ENCODE data around the gene SERPINB6. TPM values are rescaled to one million over a fixed set of nuclear protein-coding genes. Genes with fewer than 3 reads are reported as not detected.
A peak's percentile ranks its signal among the peaks of the same experiment; 100 is the strongest.
"Not testable (repeated sequence)": the region's sequence is repeated elsewhere in the genome, so short reads cannot be mapped to it uniquely, and the experiment has no call there.

SERPINB6 gene
- total RNA-seq, 6 experiments from 2014 or later: 27.0 to 48.5 (median 38.7) TPM

DNA sequence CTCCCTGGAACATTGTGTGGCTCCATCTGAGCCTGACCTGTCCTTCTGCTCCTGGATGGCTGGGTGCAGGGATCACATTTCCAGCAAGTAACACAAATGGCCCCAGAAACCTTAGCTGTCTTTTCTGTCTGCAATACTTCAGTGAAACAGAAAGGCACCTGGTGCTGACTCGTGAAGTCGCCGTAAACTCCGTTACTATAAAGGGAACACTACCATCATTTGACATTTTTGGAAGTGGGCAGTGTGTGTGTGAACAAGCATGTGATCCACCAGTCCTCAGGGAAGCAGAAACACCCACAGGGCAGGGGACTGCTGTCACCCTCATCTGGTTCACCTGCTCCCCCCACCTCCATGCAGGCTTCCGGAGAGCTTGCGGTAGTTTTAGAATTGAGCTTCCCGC lies 23.9 kb downstream of the SERPINB6 start:
- intact Hi-C loops (cut with DNase I): no loop called here
- 90% methylated on average over 3 of the region's 7 CpGs for WGBS (ENCODE audit: insufficient coverage, low coverage, low lambda C conversion rate, missing lambda C conversion rate)
- no peaks in the 10 kb centered on the region for H3K9me3 ChIP-seq
- no peaks in the 10 kb centered on the region for H3K27me3 ChIP-seq
- TF ChIP-seq, protein P1, sequence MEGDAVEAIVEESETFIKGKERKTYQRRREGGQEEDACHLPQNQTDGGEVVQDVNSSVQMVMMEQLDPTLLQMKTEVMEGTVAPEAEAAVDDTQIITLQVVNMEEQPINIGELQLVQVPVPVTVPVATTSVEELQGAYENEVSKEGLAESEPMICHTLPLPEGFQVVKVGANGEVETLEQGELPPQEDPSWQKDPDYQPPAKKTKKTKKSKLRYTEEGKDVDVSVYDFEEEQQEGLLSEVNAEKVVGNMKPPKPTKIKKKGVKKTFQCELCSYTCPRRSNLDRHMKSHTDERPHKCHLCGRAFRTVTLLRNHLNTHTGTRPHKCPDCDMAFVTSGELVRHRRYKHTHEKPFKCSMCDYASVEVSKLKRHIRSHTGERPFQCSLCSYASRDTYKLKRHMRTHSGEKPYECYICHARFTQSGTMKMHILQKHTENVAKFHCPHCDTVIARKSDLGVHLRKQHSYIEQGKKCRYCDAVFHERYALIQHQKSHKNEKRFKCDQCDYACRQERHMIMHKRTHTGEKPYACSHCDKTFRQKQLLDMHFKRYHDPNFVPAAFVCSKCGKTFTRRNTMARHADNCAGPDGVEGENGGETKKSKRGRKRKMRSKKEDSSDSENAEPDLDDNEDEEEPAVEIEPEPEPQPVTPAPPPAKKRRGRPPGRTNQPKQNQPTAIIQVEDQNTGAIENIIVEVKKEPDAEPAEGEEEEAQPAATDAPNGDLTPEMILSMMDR (IDR thresholded peaks at IDR 0.05): no peak
- no peak for TF ChIP-seq POLR2A (IDR thresholded peaks at IDR 0.05)
- H3K4me3 ChIP-seq: no peak overlapping the region
- peak in 1 of 3 donors; percentile 21 for DNase-seq
- H3K27ac ChIP-seq: no peak overlapping the region
- peaks cover 0 to 7% (median under 1%) of the 10 kb centered on the region in 4 donors for H3K4me1 ChIP-seq
- no peak for ATAC-seq
- peaks cover 0 to 21% (median 5%) of the 10 kb centered on the region in 4 donors for H3K36me3 ChIP-seq

DNA sequence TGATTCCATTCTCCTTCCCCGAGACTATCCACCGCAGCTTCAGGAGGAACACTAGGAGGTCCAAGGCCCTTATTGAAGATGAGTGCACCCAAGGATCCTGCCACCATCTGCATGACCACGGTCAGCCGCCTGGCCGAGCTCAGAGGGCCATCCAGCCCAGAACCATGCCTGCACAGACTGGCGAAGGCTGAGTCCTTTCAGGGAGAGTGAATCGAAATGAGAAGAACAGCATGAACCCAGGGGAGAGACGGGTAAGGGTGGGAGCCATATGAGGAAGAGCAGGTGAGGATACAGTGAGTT lies 26.3 kb downstream of the SERPINB6 start:
- H3K4me3 ChIP-seq: no peak overlapping the region
- no peaks in the 10 kb centered on the region for H3K4me1 ChIP-seq
- H3K27ac ChIP-seq: no peak overlapping the region
- TF ChIP-seq, protein P1 (IDR thresholded peaks at IDR 0.05): no peak
- TF ChIP-seq POLR2A (IDR thresholded peaks at IDR 0.05): no peak
- H3K36me3 ChIP-seq: peaks cover 0 to 17% (median 5%) of the 10 kb centered on the region in 4 donors
- DNase-seq (peak in 1 of 3 donors; percentile 36), ATAC-seq (no peak)
- WGBS (ENCODE audit: insufficient coverage, low coverage, low lambda C conversion rate, missing lambda C conversion rate): 84% methylated on average over 7 of the region's 8 CpGs
- intact Hi-C loops (cut with DNase I): no loop called here
- no peaks in the 10 kb centered on the region for H3K27me3 ChIP-seq
- H3K9me3 ChIP-seq: no peaks in the 10 kb centered on the region

DNA sequence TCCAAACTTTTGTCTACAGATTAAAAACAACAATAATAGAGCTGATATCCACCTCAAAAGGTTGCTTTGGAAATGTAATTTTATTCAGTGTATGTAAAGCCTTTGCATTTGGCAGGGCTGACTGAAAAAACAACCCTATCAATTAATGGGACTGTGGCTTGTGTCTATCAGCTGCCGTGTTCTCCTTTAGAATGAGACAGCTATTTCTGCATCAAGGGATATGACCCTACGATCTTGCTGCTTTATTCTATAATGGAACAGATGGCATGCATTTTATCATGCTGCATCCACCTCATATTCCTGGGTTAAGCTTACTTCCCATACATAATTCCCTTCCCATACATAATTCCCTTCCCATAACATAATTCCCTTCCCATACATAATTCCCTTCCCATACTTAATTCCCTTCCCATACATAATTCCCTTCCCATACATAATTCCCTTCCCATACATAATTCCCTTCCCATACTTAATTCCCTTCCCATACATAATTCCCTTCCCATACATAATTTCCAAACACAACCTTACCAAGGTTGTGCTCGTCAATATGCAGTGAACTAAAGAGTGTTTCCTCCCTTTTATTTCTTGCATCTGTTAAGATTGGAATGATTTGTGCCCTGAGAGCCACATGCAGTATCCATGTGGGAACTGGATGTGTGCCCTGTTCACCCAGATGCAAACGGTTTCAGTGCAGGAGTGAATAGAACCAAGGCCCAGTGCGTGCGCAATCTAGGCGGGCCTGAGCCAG lies 26.8 kb downstream of the SERPINB6 start:
- Histone ChIP-seq H3K27ac (no peak overlapping the region), H3K27me3 (no peaks in the 10 kb centered on the region), H3K9me3 (no peaks in the 10 kb centered on the region), H3K36me3 (peaks cover 0 to 17% (median 5%) of the 10 kb centered on the region in 4 donors), H3K4me1 (no peaks in the 10 kb centered on the region), H3K4me3 (no peak overlapping the region)
- ATAC-seq (peak in 1 of 4 donors; percentile 12), DNase-seq (no peak)
- intact Hi-C loops (cut with DNase I): no loop called here
- WGBS (ENCODE audit: insufficient coverage, low coverage, low lambda C conversion rate, missing lambda C conversion rate): 65% methylated on average over 4 of the region's 7 CpGs
- TF ChIP-seq POLR2A (IDR thresholded peaks at IDR 0.05): no peak

DNA sequence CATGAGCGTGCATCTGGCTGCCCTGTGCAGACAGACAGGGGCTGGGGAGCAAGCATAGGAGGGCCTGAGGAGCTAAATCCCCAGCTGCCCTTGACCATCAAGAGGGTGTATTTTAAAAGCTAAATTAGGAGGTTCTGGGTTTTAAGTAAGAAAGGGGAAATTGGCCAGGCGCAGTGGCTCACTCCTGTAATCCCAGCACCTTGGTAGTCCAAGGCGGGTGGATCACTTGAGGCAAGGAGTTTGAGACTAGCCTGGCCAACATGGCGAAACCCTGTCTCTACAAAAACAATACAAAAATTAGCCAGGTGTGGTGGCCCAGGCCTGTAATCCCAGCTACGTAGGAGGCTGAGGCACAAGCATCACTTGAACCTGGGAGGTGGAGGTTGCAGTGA lies 27.8 kb downstream of the SERPINB6 start:
- peak overlapping the region in 1 of 3 donors; percentile 23 for H3K27ac ChIP-seq
- WGBS (ENCODE audit: insufficient coverage, low coverage, low lambda C conversion rate, missing lambda C conversion rate): 66% methylated on average over 4 of the region's 5 CpGs
- ATAC-seq: no peak
- intact Hi-C loops (cut with DNase I): no loop called here
- H3K4me3 ChIP-seq: no peak overlapping the region
- peaks cover 0 to 12% (median 5%) of the 10 kb centered on the region in 4 donors for H3K36me3 ChIP-seq
- DNase-seq: peak in 1 of 3 donors; percentile 24
- no peaks in the 10 kb centered on the region for H3K27me3 ChIP-seq
- H3K4me1 ChIP-seq: no peaks in the 10 kb centered on the region
- no peaks in the 10 kb centered on the region for H3K9me3 ChIP-seq
- no peak for TF ChIP-seq POLR2A (IDR thresholded peaks at IDR 0.05)
- TF ChIP-seq, protein P1 (IDR thresholded peaks at IDR 0.05): no peak

DNA sequence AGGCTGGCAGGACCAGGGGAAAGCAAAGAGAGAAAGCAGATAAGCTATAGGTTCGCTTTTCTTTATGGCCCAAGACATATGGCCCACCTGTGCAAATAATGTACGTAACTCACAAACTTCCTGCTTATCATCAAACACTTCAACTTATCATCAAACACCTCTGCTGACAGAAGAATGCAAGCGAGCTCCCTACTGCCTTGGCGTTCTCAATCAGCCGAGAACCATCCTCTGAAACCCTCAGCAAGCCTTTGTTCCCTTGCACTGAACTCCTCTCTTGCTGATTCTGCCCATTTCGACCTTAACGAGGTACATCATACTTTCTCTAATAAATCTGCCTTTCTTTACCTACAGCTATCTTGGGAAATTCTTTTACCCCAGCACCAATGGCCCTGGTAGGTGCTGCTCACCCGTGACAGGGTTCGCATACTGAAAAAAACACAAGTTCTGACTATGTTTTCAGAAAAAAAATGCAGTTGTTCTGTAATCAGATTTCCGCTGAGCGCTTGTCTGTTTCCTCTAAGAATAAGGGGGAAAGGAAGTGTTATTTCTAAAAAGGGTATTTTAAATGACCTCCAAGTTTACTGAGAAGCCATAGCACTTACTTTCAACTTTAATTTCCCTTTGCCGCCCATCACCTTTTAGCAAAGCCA lies 28.3 kb downstream of the SERPINB6 start:
- Histone ChIP-seq H3K4me3 (no peak overlapping the region), H3K36me3 (peaks cover 0 to 7% (median 3%) of the 10 kb centered on the region in 4 donors), H3K9me3 (no peaks in the 10 kb centered on the region), H3K27me3 (no peaks in the 10 kb centered on the region), H3K27ac (peak overlapping the region in 1 of 3 donors; percentile 23), H3K4me1 (no peaks in the 10 kb centered on the region)
- DNase-seq (no peak), ATAC-seq (peak; percentile 26 to 62 (median 52))
- intact Hi-C loops (cut with DNase I): no loop called here
- 41% methylated on average over 12 of the region's 12 CpGs for WGBS (ENCODE audit: insufficient coverage, low coverage, low lambda C conversion rate, missing lambda C conversion rate)
- TF ChIP-seq, protein P1 (IDR thresholded peaks at IDR 0.05): no peak
- TF ChIP-seq POLR2A (IDR thresholded peaks at IDR 0.05): no peak

DNA sequence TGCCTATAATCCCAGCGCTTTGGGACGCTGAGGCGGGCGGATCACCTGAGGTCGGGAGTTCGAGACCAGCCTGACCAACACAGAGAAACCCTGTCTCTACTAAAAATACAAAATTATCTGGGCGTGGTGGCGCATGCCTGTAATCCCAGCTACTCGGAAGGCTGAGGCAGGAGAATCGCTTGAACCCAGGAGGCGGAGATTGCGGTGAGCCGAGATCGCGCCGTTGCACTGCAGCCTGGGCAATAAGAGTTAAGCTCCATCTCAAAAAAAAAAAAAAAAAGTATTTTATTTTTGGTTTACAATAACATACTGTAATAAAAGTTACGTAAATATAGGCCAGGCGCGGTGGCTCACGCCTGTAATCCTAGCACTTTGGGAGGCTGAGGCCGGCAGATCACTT lies 29.3 kb downstream of the SERPINB6 start:
- H3K27me3 ChIP-seq; H3K36me3 ChIP-seq; H3K27ac ChIP-seq; H3K4me3 ChIP-seq; intact Hi-C loops (cut with DNase I); H3K4me1 ChIP-seq; H3K9me3 ChIP-seq; ATAC-seq: not testable (repeated sequence)
- 91% methylated on average over 21 of the region's 21 CpGs for WGBS (ENCODE audit: insufficient coverage, low coverage, low lambda C conversion rate, missing lambda C conversion rate)
- DNase-seq: peak in 1 of 3 donors; percentile 31

Data from right lobe of liver (tissue), 6 donors.